NT2/D1 (cell line): Measurements from ENCODE around the gene LDLRAD2.

Experiments
- DNase-seq: peaks from one replicate; pipeline ENCODE4 v3.0.0-alpha.2; 2011; ENCODE audit warnings: low read depth, low spot score
- H3K27me3 ChIP-seq: 2 replicates; pipeline ENCODE4 v1.6.0; 2011; ENCODE audit warnings: mild to moderate bottlenecking; ENCODE audit not compliant: insufficient read length, insufficient read depth
- H3K36me3 ChIP-seq: 2 replicates; pipeline ENCODE4 v1.6.1; 2011; ENCODE audit warnings: mild to moderate bottlenecking, low read length, mixed read lengths; ENCODE audit not compliant: insufficient read depth, insufficient read length
- H3K4me1 ChIP-seq: 2 replicates; pipeline ENCODE4 v1.5.1; 2011; ENCODE audit not compliant: insufficient read depth, insufficient read length
- H3K4me3 ChIP-seq: 2 replicates; pipeline ENCODE4 v1.5.1; 2011; ENCODE audit warnings: low read depth; ENCODE audit not compliant: insufficient read length
- H3K9ac ChIP-seq: 2 replicates; pipeline ENCODE4 v1.6.0; 2011; ENCODE audit warnings: low read depth; ENCODE audit not compliant: insufficient read length
- H3K9me3 ChIP-seq: 2 replicates; pipeline ENCODE4 v1.5.1; 2011; ENCODE audit warnings: mild to moderate bottlenecking, low read length; ENCODE audit not compliant: insufficient read depth
- SUZ12 ChIP-seq: IDR thresholded peaks from 2 replicates; pipeline ENCODE4 v1.6.1; 2011; ENCODE audit not compliant: insufficient read length, insufficient read depth; ENCODE audit errors: extremely low read depth
- YY1 ChIP-seq: IDR thresholded peaks from 2 replicates; pipeline ENCODE4 v1.6.1; 2011; ENCODE audit not compliant: insufficient read length, insufficient read depth
- ZNF274 ChIP-seq: IDR thresholded peaks from 2 replicates; pipeline ENCODE4 v1.6.1; 2011; ENCODE audit warnings: mild to moderate bottlenecking, low read depth, low read length

The LDLRAD2 gene

DNA sequence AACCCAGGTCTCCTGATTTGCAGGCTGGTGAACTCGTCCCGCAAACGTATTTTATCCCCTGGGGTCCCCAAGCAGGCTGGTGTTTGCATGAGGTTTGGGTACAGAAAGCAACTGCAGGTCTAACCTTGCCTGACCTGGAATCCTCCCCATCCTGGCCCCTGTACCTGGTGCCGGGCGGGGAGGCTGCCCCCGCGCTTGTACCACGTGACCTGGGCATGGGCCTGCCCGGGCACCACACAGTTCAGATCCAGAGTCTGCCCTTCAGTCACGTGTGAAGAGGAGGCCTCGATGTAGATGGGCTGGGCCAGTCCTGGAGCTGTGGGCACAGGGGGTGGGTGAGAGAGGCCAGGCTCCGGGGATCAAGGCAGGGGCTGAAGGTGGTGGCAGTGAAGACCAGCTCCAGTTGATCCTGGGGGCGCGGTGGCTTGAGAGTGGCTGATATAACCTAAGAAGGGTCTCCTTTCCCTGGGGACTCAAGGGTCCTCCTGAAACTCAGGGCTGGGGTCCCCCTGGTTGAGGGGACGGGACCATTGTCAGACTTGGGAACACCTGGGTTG, 30.6 kb downstream of the LDLRAD2 start:
- Histone ChIP-seq H3K9ac (no peak overlapping the region), H3K27me3 (no peaks in the 10 kb centered on the region), H3K9me3 (no peaks in the 10 kb centered on the region), H3K4me3 (no peak overlapping the region), H3K4me1 (no peaks in the 10 kb centered on the region), H3K36me3 (peaks cover 82% of the 10 kb centered on the region)
- TF ChIP-seq YY1 (no peak), SUZ12 (no peak), ZNF274 (no peak)
- no peak for DNase-seq

DNA sequence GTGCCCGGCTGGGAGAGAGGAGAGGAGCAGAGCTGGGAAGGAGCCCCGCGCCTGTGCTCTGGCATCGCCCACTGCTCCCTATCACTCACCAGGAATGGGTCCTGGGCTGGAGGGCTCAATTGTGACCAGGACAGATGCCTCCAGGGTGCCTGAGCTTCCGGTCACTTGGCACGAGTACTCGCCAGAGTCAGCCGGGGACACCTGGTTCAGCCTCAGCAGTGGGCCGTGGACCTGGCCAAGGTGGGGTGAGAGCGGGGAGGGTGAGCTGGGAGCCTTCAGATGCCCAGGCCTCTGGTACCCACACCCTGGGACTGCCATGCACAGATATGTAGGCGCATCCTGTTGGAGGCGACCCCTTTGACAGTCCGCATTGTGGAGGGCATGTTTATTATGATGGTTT, 31.1 kb downstream of the LDLRAD2 start:
- DNase-seq: no peak
- H3K36me3 ChIP-seq: peaks cover 83% of the 10 kb centered on the region
- no peak overlapping the region for H3K4me3 ChIP-seq
- H3K27me3 ChIP-seq: no peaks in the 10 kb centered on the region
- TF ChIP-seq ZNF274 (no peak), YY1 (no peak), SUZ12 (no peak)
- H3K9me3 ChIP-seq: no peaks in the 10 kb centered on the region
- no peak overlapping the region for H3K9ac ChIP-seq
- H3K4me1 ChIP-seq: no peaks in the 10 kb centered on the region

DNA sequence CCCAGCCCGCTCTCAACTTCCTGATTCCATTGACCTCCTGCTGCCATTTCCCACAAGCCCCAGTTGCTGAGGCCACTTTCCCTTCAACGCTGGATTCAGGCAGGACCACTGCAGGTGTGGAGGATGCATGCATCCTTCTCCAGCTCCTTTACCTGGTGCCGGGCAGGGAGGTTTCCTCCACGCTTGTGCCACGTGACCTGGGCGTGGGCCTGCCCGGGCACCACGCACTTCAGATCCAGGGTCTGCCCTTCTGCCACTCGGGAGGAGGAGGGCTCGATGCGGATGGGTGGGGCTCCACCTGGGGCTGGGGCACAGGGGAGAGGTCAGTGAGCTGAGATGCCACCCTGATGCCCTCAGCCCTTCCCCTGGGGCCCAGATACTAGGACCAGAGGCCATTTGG, 31.9 kb downstream of the LDLRAD2 start:
- Histone ChIP-seq H3K9ac (no peak overlapping the region), H3K36me3 (peaks cover 83% of the 10 kb centered on the region), H3K4me3 (no peak overlapping the region), H3K27me3 (no peaks in the 10 kb centered on the region), H3K4me1 (no peaks in the 10 kb centered on the region), H3K9me3 (no peaks in the 10 kb centered on the region)
- TF ChIP-seq SUZ12 (no peak), ZNF274 (no peak), YY1 (no peak)
- DNase-seq: no peak

DNA sequence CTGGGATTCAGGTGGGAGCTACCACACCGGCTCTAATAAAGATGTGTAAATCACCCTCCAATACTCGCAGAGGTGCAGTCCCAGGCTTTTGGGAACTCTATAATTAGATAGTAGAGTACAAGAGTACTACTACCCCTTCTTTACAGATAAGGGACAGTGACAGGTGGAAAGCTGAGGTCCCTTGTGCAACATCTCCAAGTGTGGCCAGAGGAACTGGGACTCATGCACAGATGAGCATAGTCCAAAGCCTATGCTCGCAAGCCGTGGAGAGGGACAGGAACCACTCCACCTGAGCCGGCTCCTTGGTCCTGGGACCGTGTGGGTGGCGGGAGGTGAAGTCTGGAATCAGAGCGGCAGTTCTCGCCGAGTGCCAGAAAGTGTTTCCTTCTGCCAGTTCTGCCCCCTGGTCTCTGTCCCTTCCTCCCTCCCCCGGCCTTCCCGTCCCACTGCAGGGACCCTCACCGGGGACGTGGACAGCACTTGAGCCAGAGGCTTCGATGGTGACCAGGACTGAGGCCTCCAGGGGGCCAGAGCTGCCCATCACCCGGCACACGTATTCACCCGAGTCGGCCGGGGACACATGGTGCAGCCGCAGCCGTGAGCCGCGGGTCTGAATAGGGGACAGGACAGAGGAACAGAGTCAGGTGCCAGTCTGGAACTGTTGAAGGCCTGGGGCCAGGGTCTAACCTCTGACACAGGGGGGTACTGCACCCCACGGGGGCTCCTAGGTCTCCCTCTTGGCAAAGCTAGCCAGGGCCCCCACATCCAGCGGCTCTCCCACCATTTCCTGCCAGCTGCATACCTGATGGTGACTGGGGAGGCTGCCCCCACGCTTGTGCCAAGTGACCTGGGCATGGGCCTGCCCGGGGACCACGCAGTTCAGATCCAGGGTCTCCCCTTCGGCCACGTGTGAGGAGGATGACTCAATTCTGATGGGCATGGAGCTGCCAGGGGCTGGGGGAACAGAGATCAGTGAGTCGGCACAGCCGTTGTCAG, 33.9 kb downstream of the LDLRAD2 start:
- Histone ChIP-seq H3K9ac (no peak overlapping the region), H3K9me3 (no peaks in the 10 kb centered on the region), H3K27me3 (no peaks in the 10 kb centered on the region), H3K4me3 (no peak overlapping the region), H3K4me1 (no peaks in the 10 kb centered on the region), H3K36me3 (peaks cover 83% of the 10 kb centered on the region)
- TF ChIP-seq YY1: no peak
- TF ChIP-seq ZNF274: no peak
- no peak for TF ChIP-seq SUZ12
- no peak for DNase-seq

DNA sequence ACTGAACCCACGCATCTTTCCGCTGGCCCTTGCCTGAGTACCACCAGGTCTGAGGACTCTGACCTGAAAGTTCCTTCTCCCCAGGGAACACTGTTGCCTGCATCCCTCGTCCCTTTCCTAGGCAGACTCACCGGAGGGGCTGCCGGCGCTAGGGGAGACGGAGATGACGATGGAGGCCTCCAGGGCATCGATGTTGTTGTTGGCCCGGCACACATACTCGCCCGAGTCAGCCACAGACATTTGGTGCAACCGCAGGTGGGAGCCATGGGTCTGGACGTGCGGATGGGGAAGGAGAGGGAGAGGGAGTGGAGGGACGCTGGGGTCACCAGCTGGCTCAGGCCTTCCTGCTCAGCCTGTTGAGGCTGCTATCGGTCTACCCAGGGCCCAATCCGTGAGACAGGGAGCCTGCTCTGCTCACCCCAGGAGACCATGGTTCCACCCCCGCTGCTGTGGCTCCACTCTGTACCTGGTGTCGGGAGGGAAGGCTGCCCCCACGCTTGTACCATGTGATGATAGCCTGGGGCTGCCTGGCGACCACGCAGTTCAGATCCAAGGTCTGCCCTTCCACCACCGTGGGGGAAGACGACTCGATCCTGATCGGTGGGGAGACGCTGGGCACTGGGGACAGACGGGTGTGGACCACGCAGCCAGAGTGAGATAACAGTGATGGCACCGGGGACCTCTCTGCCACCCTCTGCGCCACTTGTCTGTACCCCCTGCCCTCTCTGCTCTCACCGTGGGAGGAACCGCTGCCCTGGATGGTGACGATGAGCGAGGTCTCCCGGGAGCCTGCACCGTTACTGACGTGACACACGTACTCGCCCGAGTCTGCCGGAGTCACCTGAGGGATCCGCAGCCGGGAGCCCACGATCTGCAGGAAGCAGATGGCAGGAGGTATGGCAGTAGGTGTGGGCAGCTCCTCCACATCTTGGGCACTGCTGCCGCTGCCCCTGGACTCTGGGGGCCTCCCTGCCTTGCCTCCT, 35.4 kb downstream of the LDLRAD2 start:
- no peaks in the 10 kb centered on the region for H3K9me3 ChIP-seq
- H3K4me3 ChIP-seq: no peak overlapping the region
- H3K27me3 ChIP-seq: no peaks in the 10 kb centered on the region
- peaks cover 82% of the 10 kb centered on the region for H3K36me3 ChIP-seq
- H3K4me1 ChIP-seq: no peaks in the 10 kb centered on the region
- TF ChIP-seq ZNF274: no peak
- no peak for TF ChIP-seq SUZ12
- TF ChIP-seq YY1: no peak
- no peak overlapping the region for H3K9ac ChIP-seq
- no peak for DNase-seq

DNA sequence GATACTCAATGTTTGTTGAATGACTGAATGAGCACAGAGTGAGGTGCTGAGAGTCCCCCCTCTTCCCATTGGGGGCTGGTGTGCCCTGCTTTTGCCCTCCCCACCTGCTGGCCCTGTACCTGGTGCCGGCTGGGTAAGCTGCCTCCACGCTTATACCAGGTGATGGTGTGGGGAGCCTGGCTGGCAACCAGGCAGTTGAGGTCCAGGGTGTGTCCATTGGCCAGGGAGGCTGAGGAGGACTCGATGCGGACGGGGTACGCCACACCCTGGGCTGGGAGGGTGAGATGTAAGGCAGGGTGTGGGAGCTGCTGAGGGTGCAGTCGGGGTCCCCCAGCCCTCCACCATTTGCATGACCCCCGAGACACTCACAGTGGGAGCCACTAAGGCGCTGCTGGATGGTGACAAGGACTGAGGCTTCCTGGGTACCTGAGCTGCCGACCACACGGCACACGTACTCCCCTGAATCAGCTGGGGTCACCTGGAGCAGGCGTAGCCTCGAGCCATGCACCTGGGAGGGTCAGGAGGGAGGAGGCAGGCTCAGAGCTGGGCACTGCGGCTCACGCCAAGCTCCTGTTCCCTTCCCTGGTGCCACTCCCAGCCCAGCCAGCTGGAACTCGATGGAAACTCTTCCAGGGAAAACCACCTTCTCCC, 36.6 kb downstream of the LDLRAD2 start:
- Histone ChIP-seq H3K27me3 (no peaks in the 10 kb centered on the region), H3K9ac (no peak overlapping the region), H3K4me1 (no peaks in the 10 kb centered on the region), H3K9me3 (no peaks in the 10 kb centered on the region), H3K36me3 (peaks cover 78% of the 10 kb centered on the region), H3K4me3 (no peak overlapping the region)
- TF ChIP-seq YY1 (no peak), ZNF274 (no peak), SUZ12 (no peak)
- no peak for DNase-seq
